ENCODE measurements around the gene GRIN2A. TPM values are rescaled to one million over a fixed set of nuclear protein-coding genes. Genes with fewer than 3 reads are reported as not detected.

GRIN2A gene
- total RNA-seq, 2 experiments from 2014 or later: not detected

DNA sequence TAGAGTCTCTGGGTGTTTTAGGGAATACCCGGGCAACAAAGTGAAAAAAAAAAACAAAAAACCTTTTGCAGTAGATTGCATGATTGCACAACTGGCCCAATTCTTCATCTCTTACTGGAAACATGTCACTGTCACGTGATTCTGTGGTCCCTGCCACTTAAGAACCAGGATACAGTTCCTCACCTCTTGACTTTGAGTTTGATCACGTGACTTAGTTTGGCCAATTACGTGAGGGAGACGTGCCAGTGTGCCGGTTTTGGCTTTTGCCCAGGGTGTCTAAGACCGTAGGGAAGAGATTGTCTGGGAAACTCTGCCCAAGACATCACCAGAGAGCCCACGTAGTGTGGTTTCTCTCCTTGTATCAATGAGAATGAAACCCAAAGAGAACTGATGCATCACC, 88.7 kb downstream of the GRIN2A start:
- Histone ChIP-seq H3K27ac (ENCODE audit: low read depth, low read length, poor library complexity, severe bottlenecking) (no peak overlapping the region), H4K20me1 (ENCODE audit: insufficient read depth, low read length) (no peaks in the 10 kb centered on the region), H3K4me1 (ENCODE audit: insufficient read depth, low read length, poor library complexity, severe bottlenecking) (no peaks in the 10 kb centered on the region), H3K36me3 (ENCODE audit: insufficient read depth, low read length) (no peaks in the 10 kb centered on the region), H3K4me3 (ENCODE audit: low read depth, low read length, poor library complexity, severe bottlenecking) (no peak overlapping the region), H3K9me2 (ENCODE audit: insufficient read depth, low read length) (no peaks in the 10 kb centered on the region), H3K79me2 (ENCODE audit: insufficient read depth, low read depth, low read length) (no peaks in the 10 kb centered on the region), H3K4me2 (ENCODE audit: low read length) (no peak overlapping the region), H3K9me3 (ENCODE audit: low read length) (no peaks in the 10 kb centered on the region), H2AFZ (ENCODE audit: low read length) (no peak overlapping the region)
- CTCF ChIA-PET (ENCODE audit: unreplicated experiment): no interaction called here
- POLR2A ChIA-PET: interaction anchor here (0.6 kb wide), 1 partner anchor 813 kb away, joined by 4 read pairs; no protein-coding TSS in a partner anchor
- no TSS peak for BruUV-seq (replicated peaks)
- TF ChIP-seq EZH2phosphoT487 (IDR thresholded peaks at IDR 0.05; ENCODE audit: borderline replicate concordance, low read depth, low read length): no peak
- TF ChIP-seq, protein P1, sequence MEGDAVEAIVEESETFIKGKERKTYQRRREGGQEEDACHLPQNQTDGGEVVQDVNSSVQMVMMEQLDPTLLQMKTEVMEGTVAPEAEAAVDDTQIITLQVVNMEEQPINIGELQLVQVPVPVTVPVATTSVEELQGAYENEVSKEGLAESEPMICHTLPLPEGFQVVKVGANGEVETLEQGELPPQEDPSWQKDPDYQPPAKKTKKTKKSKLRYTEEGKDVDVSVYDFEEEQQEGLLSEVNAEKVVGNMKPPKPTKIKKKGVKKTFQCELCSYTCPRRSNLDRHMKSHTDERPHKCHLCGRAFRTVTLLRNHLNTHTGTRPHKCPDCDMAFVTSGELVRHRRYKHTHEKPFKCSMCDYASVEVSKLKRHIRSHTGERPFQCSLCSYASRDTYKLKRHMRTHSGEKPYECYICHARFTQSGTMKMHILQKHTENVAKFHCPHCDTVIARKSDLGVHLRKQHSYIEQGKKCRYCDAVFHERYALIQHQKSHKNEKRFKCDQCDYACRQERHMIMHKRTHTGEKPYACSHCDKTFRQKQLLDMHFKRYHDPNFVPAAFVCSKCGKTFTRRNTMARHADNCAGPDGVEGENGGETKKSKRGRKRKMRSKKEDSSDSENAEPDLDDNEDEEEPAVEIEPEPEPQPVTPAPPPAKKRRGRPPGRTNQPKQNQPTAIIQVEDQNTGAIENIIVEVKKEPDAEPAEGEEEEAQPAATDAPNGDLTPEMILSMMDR (conservative IDR thresholded peaks at IDR 0.05; ENCODE audit: low read length): no peak
- no peak for DNase-seq (ENCODE audit: low spot score)
- intact Hi-C loops (cut with micrococcal nuclease; ENCODE audit: unreplicated experiment): no loop called here

DNA sequence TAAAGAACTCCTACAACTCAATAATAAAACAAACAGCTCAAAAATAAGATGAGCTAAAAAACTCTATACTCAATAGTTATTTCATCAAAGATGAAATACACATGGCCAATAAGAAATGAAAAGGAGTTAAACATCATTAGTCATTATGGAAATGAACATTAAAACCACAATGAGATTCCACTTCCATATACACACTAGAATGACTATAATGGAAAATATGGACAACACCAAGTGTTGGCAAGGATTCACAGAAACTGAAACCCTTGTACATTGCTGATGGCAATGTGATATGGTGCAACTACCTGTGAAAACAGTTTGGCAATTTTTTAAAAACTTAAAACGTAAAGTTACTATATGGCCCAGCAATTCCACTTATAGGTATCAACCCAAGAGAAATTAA, 91.4 kb downstream of the GRIN2A start:
- DNase-seq (ENCODE audit: low spot score): no peak
- POLR2A ChIA-PET: no interaction called here
- Histone ChIP-seq H4K20me1 (ENCODE audit: insufficient read depth, low read length) (no peaks in the 10 kb centered on the region), H3K9me3 (ENCODE audit: low read length) (no peaks in the 10 kb centered on the region), H3K9me2 (ENCODE audit: insufficient read depth, low read length) (no peaks in the 10 kb centered on the region), H3K27ac (ENCODE audit: low read depth, low read length, poor library complexity, severe bottlenecking) (no peak overlapping the region), H3K4me1 (ENCODE audit: insufficient read depth, low read length, poor library complexity, severe bottlenecking) (no peaks in the 10 kb centered on the region), H3K79me2 (ENCODE audit: insufficient read depth, low read depth, low read length) (no peaks in the 10 kb centered on the region), H3K4me2 (ENCODE audit: low read length) (no peak overlapping the region), H3K36me3 (ENCODE audit: insufficient read depth, low read length) (no peaks in the 10 kb centered on the region), H2AFZ (ENCODE audit: low read length) (no peak overlapping the region), H3K4me3 (ENCODE audit: low read depth, low read length, poor library complexity, severe bottlenecking) (no peak overlapping the region)
- TF ChIP-seq, protein P1 (conservative IDR thresholded peaks at IDR 0.05; ENCODE audit: low read length): no peak
- no peak for TF ChIP-seq EZH2phosphoT487 (IDR thresholded peaks at IDR 0.05; ENCODE audit: borderline replicate concordance, low read depth, low read length)
- BruUV-seq (replicated peaks): no TSS peak
- CTCF ChIA-PET (ENCODE audit: unreplicated experiment): no interaction called here
- intact Hi-C loops (cut with micrococcal nuclease; ENCODE audit: unreplicated experiment): no loop called here

DNA sequence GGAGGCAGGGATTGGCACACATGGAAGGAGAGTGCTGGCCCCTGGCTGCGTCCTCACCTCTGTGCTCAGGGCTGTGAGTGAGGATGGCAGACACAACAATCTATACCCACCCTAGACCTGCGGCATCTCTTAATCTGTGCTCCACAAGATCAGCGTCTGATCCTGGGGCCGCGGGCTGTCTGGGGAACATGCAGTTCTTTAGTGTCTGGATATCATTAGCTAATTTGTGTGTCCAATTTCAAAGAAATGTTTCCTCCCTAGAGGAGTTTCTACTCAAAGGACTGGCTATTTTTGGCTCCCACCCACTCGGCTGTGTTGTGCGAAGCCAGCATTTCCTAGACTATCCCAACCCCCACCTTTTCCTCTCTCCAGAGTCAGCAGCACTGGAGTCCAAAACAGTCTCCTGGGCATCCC, 93.8 kb downstream of the GRIN2A start:
- POLR2A ChIA-PET: no interaction called here
- Histone ChIP-seq H3K27ac (ENCODE audit: low read depth, low read length, poor library complexity, severe bottlenecking) (no peak overlapping the region), H3K9me3 (ENCODE audit: low read length) (no peaks in the 10 kb centered on the region), H3K4me1 (ENCODE audit: insufficient read depth, low read length, poor library complexity, severe bottlenecking) (no peaks in the 10 kb centered on the region), H3K4me2 (ENCODE audit: low read length) (no peak overlapping the region), H3K36me3 (ENCODE audit: insufficient read depth, low read length) (no peaks in the 10 kb centered on the region), H3K4me3 (ENCODE audit: low read depth, low read length, poor library complexity, severe bottlenecking) (no peak overlapping the region), H3K9me2 (ENCODE audit: insufficient read depth, low read length) (no peaks in the 10 kb centered on the region), H4K20me1 (ENCODE audit: insufficient read depth, low read length) (no peaks in the 10 kb centered on the region), H2AFZ (ENCODE audit: low read length) (no peak overlapping the region), H3K79me2 (ENCODE audit: insufficient read depth, low read depth, low read length) (no peaks in the 10 kb centered on the region)
- no peak for DNase-seq (ENCODE audit: low spot score)
- CTCF ChIA-PET (ENCODE audit: unreplicated experiment): no interaction called here
- BruUV-seq (replicated peaks): no TSS peak
- intact Hi-C loops (cut with micrococcal nuclease; ENCODE audit: unreplicated experiment): no loop called here
- TF ChIP-seq, protein P1 (conservative IDR thresholded peaks at IDR 0.05; ENCODE audit: low read length): no peak
- no peak for TF ChIP-seq EZH2phosphoT487 (IDR thresholded peaks at IDR 0.05; ENCODE audit: borderline replicate concordance, low read depth, low read length)

Measured in OCI-LY7 (cell line).